ENCODE results near the gene ITIH4. TPM values are rescaled to one million over a fixed set of nuclear protein-coding genes. Genes with fewer than 3 reads are reported as not detected.

The ITIH4 gene
- total RNA-seq, 1 donor from 2014 or later, result 2.8 TPM

DNA sequence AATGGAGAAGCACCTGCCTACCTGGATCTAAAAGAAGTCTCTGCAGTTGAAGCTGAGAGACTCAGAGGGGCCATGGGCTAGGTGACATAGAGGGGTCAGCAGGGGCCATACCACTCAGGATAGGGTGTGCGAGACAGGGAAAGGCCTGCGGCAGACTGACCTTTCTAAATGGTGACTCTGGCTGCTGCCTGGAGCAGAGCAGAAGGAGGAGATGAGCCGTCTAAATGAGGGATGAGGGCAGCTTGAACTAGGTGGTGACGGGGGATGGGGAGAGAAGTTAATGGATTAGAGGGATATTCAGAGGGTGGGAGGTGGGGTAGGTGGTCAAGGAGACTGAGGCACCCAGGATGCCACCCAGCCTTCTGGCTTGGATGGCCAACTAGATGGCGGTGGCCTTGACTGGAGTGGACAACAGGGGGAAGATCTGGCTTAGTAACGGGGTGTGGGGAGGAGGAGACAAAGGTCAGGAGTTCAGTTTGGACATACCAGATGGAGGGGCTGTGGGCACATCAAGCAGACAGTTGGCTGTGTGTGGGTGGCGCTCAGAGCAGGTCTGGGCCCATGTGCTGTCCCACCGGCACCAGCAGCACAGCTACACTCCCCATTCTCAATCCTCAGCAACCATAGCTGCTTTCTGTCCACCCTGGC lies 56.3 kb downstream of the ITIH4 start:
- FAIRE-seq (no peak), DNase-seq (ENCODE audit: low read depth) (no peak)
- H3K4me1 Mint-ChIP-seq (ENCODE audit: low read depth, unreplicated experiment), result peaks cover 7% of the 10 kb centered on the region

DNA sequence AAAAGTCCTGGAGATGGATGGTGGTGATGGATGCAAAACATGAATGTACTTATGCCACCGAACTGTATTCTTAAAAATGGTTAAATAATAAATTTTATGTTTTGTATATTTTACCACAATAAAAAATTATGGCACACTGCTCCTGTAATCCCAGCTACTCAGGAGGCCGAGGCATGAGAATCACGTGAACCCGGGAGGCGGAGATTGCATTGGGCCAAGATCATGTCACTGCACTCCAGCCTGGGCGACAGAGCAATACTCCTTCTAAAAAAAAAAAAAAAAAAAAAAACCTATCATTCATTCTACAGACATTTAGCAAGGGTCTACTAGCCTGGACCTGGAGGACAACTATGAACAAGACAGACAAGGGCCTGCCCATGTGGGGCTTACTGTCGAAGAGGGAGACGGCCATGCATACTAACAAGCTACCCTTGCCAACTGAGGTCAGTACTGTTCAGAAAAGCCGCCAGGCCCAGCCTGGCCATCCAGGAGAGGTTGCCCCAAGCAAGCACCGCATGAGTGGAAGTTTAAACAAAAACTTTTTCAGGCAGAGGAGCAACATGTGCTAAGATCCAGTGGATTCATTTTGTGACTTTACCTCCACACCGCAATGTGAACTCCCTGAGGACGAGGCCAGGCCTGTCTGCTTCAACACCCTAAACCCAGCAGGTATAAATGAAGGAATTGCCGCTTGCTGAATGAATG lies 57.0 kb downstream of the ITIH4 start:
- H3K9me3 Mint-ChIP-seq (ENCODE audit: unreplicated experiment), result no peaks in the 10 kb centered on the region
- no peak overlapping the region for H3K4me2 ChIP-seq (ENCODE audit: low read length)
- no peak overlapping the region for H3K4me3 ChIP-seq (ENCODE audit: insufficient read depth, low read depth, low read length)
- DNase-seq (ENCODE audit: low read depth) (no peak), FAIRE-seq (no peak)
- no peaks in the 10 kb centered on the region for H3K9me3 ChIP-seq (ENCODE audit: insufficient read depth, low read depth, low read length)
- TF ChIP-seq CTCF (IDR thresholded peaks at IDR 0.05; ENCODE audit: insufficient read depth, low read depth, low read length) (no peak), EZH2 (IDR thresholded peaks at IDR 0.05; ENCODE audit: insufficient read depth, low read length) (no peak)
- peaks cover 7% of the 10 kb centered on the region for H3K4me1 Mint-ChIP-seq (ENCODE audit: low read depth, unreplicated experiment)
- H3K36me3 Mint-ChIP-seq (ENCODE audit: low read depth, unreplicated experiment), result no peaks in the 10 kb centered on the region
- no peak overlapping the region for H3K4me3 Mint-ChIP-seq (ENCODE audit: unreplicated experiment)
- H3K9ac ChIP-seq (ENCODE audit: low read length), result no peak overlapping the region
- H3K27ac ChIP-seq (ENCODE audit: low read depth, low read length), result no peak overlapping the region
- H3K27me3 Mint-ChIP-seq (ENCODE audit: low read depth, unreplicated experiment), result peaks cover 23% of the 10 kb centered on the region
- H3K27me3 ChIP-seq (ENCODE audit: insufficient read depth, low read length), result no peaks in the 10 kb centered on the region
- no peak overlapping the region for H2AFZ ChIP-seq (ENCODE audit: low read depth, low read length)
- no peak overlapping the region for H3K27ac Mint-ChIP-seq (ENCODE audit: unreplicated experiment)
- H3K79me2 ChIP-seq (ENCODE audit: insufficient read depth, low read length), result peaks cover 21% of the 10 kb centered on the region
- no peaks in the 10 kb centered on the region for H4K20me1 ChIP-seq (ENCODE audit: insufficient read depth, low read length)
- no peaks in the 10 kb centered on the region for H3K36me3 ChIP-seq (ENCODE audit: insufficient read depth, low read length)
- peaks cover 9% of the 10 kb centered on the region for H3K4me1 ChIP-seq (ENCODE audit: insufficient read depth, low read length)

More for the DNA sequence above, 56.3 kb downstream of the ITIH4 start:
- Mint-ChIP-seq H3K4me3 (ENCODE audit: unreplicated experiment) (no peak overlapping the region), H3K27me3 (ENCODE audit: low read depth, unreplicated experiment) (peaks cover 23% of the 10 kb centered on the region), H3K36me3 (ENCODE audit: low read depth, unreplicated experiment) (no peaks in the 10 kb centered on the region), H3K9me3 (ENCODE audit: unreplicated experiment) (no peaks in the 10 kb centered on the region), H3K27ac (ENCODE audit: unreplicated experiment) (no peak overlapping the region)
- TF ChIP-seq CTCF (IDR thresholded peaks at IDR 0.05; ENCODE audit: insufficient read depth, low read depth, low read length) (no peak), EZH2 (IDR thresholded peaks at IDR 0.05; ENCODE audit: insufficient read depth, low read length) (no peak)
- no peak overlapping the region for H3K27ac ChIP-seq (ENCODE audit: low read depth, low read length)
- no peak overlapping the region for H3K4me3 ChIP-seq (ENCODE audit: insufficient read depth, low read depth, low read length)
- peaks cover 9% of the 10 kb centered on the region for H3K4me1 ChIP-seq (ENCODE audit: insufficient read depth, low read length)
- H4K20me1 ChIP-seq (ENCODE audit: insufficient read depth, low read length), result no peaks in the 10 kb centered on the region
- H3K9ac ChIP-seq (ENCODE audit: low read length), result no peak overlapping the region
- H2AFZ ChIP-seq (ENCODE audit: low read depth, low read length), result no peak overlapping the region
- no peaks in the 10 kb centered on the region for H3K27me3 ChIP-seq (ENCODE audit: insufficient read depth, low read length)
- no peaks in the 10 kb centered on the region for H3K9me3 ChIP-seq (ENCODE audit: insufficient read depth, low read depth, low read length)
- no peaks in the 10 kb centered on the region for H3K36me3 ChIP-seq (ENCODE audit: insufficient read depth, low read length)
- peaks cover 15% of the 10 kb centered on the region for H3K79me2 ChIP-seq (ENCODE audit: insufficient read depth, low read length)
- H3K4me2 ChIP-seq (ENCODE audit: low read length), result no peak overlapping the region

- Histone ChIP-seq H3K9me3 (ENCODE audit: insufficient read depth, low read depth, low read length) (no peaks in the 10 kb centered on the region), H3K36me3 (ENCODE audit: insufficient read depth, low read length) (peaks cover 3% of the 10 kb centered on the region), H2AFZ (ENCODE audit: low read depth, low read length) (peak overlapping the region; percentile 98), H3K4me1 (ENCODE audit: insufficient read depth, low read length) (peaks cover 9% of the 10 kb centered on the region), H3K79me2 (ENCODE audit: insufficient read depth, low read length) (peaks cover 29% of the 10 kb centered on the region), H3K27me3 (ENCODE audit: insufficient read depth, low read length) (no peaks in the 10 kb centered on the region), H3K27ac (ENCODE audit: low read depth, low read length) (no peak overlapping the region), H4K20me1 (ENCODE audit: insufficient read depth, low read length) (no peaks in the 10 kb centered on the region), H3K4me3 (ENCODE audit: insufficient read depth, low read depth, low read length) (no peak overlapping the region), H3K9ac (ENCODE audit: low read length) (no peak overlapping the region), H3K4me2 (ENCODE audit: low read length) (peak overlapping the region; percentile 95)
- Mint-ChIP-seq H3K4me1 (ENCODE audit: low read depth, unreplicated experiment) (peaks cover 7% of the 10 kb centered on the region), H3K36me3 (ENCODE audit: low read depth, unreplicated experiment) (no peaks in the 10 kb centered on the region), H3K9me3 (ENCODE audit: unreplicated experiment) (no peaks in the 10 kb centered on the region), H3K4me3 (ENCODE audit: unreplicated experiment) (peak overlapping the region; percentile 99), H3K27ac (ENCODE audit: unreplicated experiment) (peak overlapping the region; percentile 10), H3K27me3 (ENCODE audit: low read depth, unreplicated experiment) (peaks cover 14% of the 10 kb centered on the region)
- no peak for DNase-seq (ENCODE audit: low read depth)
- no peak for FAIRE-seq
- no peak for TF ChIP-seq EZH2 (IDR thresholded peaks at IDR 0.05; ENCODE audit: insufficient read depth, low read length)
- TF ChIP-seq CTCF (IDR thresholded peaks at IDR 0.05; ENCODE audit: insufficient read depth, low read depth, low read length), result no peak
Measured at GRCh38 chr3:52771702-52772101, 58.8 kb downstream of the ITIH4 start.

Data from astrocyte (in vitro differentiated cells and primary cell).